ENCODE data around the gene LENG9.

GRCh38 chr19:54449701-54450069, 13.9 kb downstream of the LENG9 start:
- TF ChIP-seq POLR2A (IDR thresholded peaks at IDR 0.05) (no peak), CTCF (IDR thresholded peaks at IDR 0.05) (no peak), POLR2AphosphoS5 (IDR thresholded peaks at IDR 0.05) (no peak)
